Spleen (tissue), 11 donors: ENCODE results near the gene LRP1B. TPM values are rescaled to one million over a fixed set of nuclear protein-coding genes. Genes with fewer than 3 reads are reported as not detected.

Source experiments
- DNase-seq: peaks from one replicate; pipeline ENCODE4 v3.0.0-alpha.2; 2020
- H3K27ac ChIP-seq, 8 donors: fragments of 200-600 bp; sonication (generic) in 7 of 8; 1 replicate in 4 of 8; 2 replicates in 4 of 8; pipeline versions ENCODE4 v1.5.0 to v1.8.0; 2016 to 2021; ENCODE audit warnings: inconsistent platforms in 4 of 8, mild to moderate bottlenecking in 4 of 8, moderate library complexity in 1 of 8
- H3K27me3 ChIP-seq, 7 donors: fragments of 200-600 bp; sonication (generic) in 6 of 7; replicated peaks in 1 of 7; 1 replicate in 4 of 7; 2 replicates in 3 of 7; pipeline versions ENCODE4 v1.5.0 to v1.8.0; 2016 to 2021; ENCODE audit warnings: inconsistent platforms in 3 of 7, mild to moderate bottlenecking in 1 of 7
- H3K36me3 ChIP-seq, 6 donors: fragments of 200-600 bp; sonication (generic) in 5 of 6; 1 replicate in 4 of 6; 2 replicates in 2 of 6; pipeline versions ENCODE4 v1.5.0 to v1.8.0; 2016 to 2021; ENCODE audit warnings: inconsistent platforms in 2 of 6
- H3K4me1 ChIP-seq, 6 donors: fragments of 200-600 bp; sonication (generic) in 5 of 6; 1 replicate in 3 of 6; 2 replicates in 3 of 6; pipeline versions ENCODE4 v1.5.0 to v1.8.0; 2016 to 2021; ENCODE audit warnings: inconsistent platforms in 3 of 6
- H3K4me3 ChIP-seq, 8 donors: fragments of 200-600 bp; sonication (generic) in 7 of 8; 1 replicate in 4 of 8; 2 replicates in 4 of 8; pipeline versions ENCODE4 v1.5.0 to v1.8.0; 2016 to 2021; ENCODE audit warnings: inconsistent platforms in 4 of 8, mild to moderate bottlenecking in 4 of 8, moderate library complexity in 2 of 8
- H3K9me3 ChIP-seq, 8 donors: fragments of 200-600 bp; sonication (generic) in 7 of 8; 1 replicate in 4 of 8; 2 replicates in 4 of 8; pipeline versions ENCODE4 v1.5.0 to v1.8.0; 2016 to 2021; ENCODE audit warnings: inconsistent platforms in 4 of 8
- CTCF ChIP-seq, 11 experiments: fragments of 200-600 bp in 7 of 11; fragments of 450-650 bp in 4 of 11; sonication (generic) in 4 of 11; IDR thresholded peaks in 8 of 11; conservative IDR thresholded peaks in 3 of 11; 1 replicate in 7 of 11; 2 replicates in 4 of 11; pipeline versions ENCODE4 v1.4.0 to v1.8.0; 2016 to 2021; ENCODE audit warnings: antibody characterized with exemption in 11 of 11, inconsistent platforms in 4 of 11, mild to moderate bottlenecking in 1 of 11
- POLR2A ChIP-seq, 3 donors: fragments of 450-650 bp; IDR thresholded peaks; one replicate each; pipeline ENCODE4 v1.5.1; 2017; ENCODE audit warnings: antibody characterized with exemption in 3 of 3, mild to moderate bottlenecking in 1 of 3
- POLR2AphosphoS5 ChIP-seq, 3 donors: sonication (generic); formaldehyde crosslinking; IDR thresholded peaks; one replicate each; pipeline ENCODE4 v1.5.1; 2017; ENCODE audit warnings: antibody characterized with exemption in 3 of 3
- WGBS, 5 donors: extraction: QIAGEN DNeasy Blood & Tissue Kit in 3 of 5; methylation state at CpG; one replicate each; pipeline versions ENCODE4 v1.1.5 to v1.1.7; 2013 to 2018; 5-methylcytosine and 5-hydroxymethylcytosine counted together
- intact Hi-C: fragments of 100-400 bp; cut with DNase I; formaldehyde crosslinking; loops from one replicate; pipeline ENCODE4 v1.15.0; 2023; ENCODE audit warnings: low total_unique reads
- polyA plus RNA-seq, 3 donors: library from polyadenylated mRNA; stranded (reverse); fragments of 200-250 nt; gene quantifications; one replicate each; pipeline ENCODE4 v1.2.1, GENCODE V29; 2013
- total RNA-seq, 7 donors: library from RNA; depleted of rRNA in 3 of 7; stranded (reverse); fragments of >200 nt in 3 of 7; fragmentation: NEBNext Ultra II Directional in 4 of 7; extraction: Animal tissue kit (Norgen Biotek cat#: 25700) in 4 of 7; gene quantifications; one replicate each; pipeline versions ENCODE4 v1.1.0 to v1.2.1, GENCODE V29; 2016 to 2021
- donor health status: healthy with polysubstance abuse.
- donor health status: DM: no; HTN: no; CAD: no; lungs with moderate emphysema.
- donor health status: DM: no; HTN: no; CAD: no.
- donor health status: Bipolar disorder and iron deficiency.
- donor health status: healthy.
- donor health status: DM: no; HTN: no; CAD: no.
- donor health status: DM: yes; HTN: yes; CAD: no.

Gene LRP1B
- total and polyA plus RNA-seq, 10 donors = 0.02 to 0.85 (median 0.08) TPM; not detected in 2

- Histone ChIP-seq H3K4me3 (no peak overlapping the region), H3K36me3 (no peaks in the 10 kb centered on the region), H3K4me1 (no peaks in the 10 kb centered on the region), H3K27ac (no peak overlapping the region), H3K27me3 (no peaks in the 10 kb centered on the region), H3K9me3 (peaks cover 0 to 5% (median 0%) of the 10 kb centered on the region in 8 donors)
- TF ChIP-seq POLR2AphosphoS5 (IDR thresholded peaks at IDR 0.05) (no peak), POLR2A (IDR thresholded peaks at IDR 0.05) (no peak), CTCF (IDR thresholded peaks at IDR 0.05 in 8 of 11, conservative IDR thresholded peaks at IDR 0.05 in 3 of 11) (no peak)
- intact Hi-C loops = no loop called here
- WGBS, 5 donors = 65 to 81% (median 77%) methylated on average over 4 of the region's 4 CpGs
- no peak for DNase-seq
These were observed 1065.8 kb downstream of the LRP1B start for GRCh38 chr2:141065042-141065441.

GRCh38 chr2:141063406-141063805 lies 1067.4 kb downstream of the LRP1B start:
- Histone ChIP-seq H3K4me1 (no peaks in the 10 kb centered on the region), H3K9me3 (no peaks in the 10 kb centered on the region), H3K36me3 (no peaks in the 10 kb centered on the region), H3K4me3 (no peak overlapping the region), H3K27me3 (no peaks in the 10 kb centered on the region), H3K27ac (no peak overlapping the region)
- TF ChIP-seq POLR2A (IDR thresholded peaks at IDR 0.05) (no peak), POLR2AphosphoS5 (IDR thresholded peaks at IDR 0.05) (no peak), CTCF (IDR thresholded peaks at IDR 0.05 in 8 of 11, conservative IDR thresholded peaks at IDR 0.05 in 3 of 11) (no peak)
- intact Hi-C loops = no loop called here
- WGBS, 5 donors = 79 to 85% (median 81%) methylated on average over 4 of the region's 4 CpGs
- DNase-seq = no peak

- Histone ChIP-seq H3K36me3 (no peaks in the 10 kb centered on the region), H3K4me3 (no peak overlapping the region), H3K27me3 (no peaks in the 10 kb centered on the region), H3K9me3 (no peaks in the 10 kb centered on the region), H3K4me1 (no peaks in the 10 kb centered on the region), H3K27ac (no peak overlapping the region)
- DNase-seq = no peak
- 50 to 75% (median 72%) methylated on average over 1 of the region's 1 CpG for WGBS, 5 donors
- intact Hi-C loops = no loop called here
- TF ChIP-seq CTCF (IDR thresholded peaks at IDR 0.05 in 8 of 11, conservative IDR thresholded peaks at IDR 0.05 in 3 of 11) (no peak), POLR2A (IDR thresholded peaks at IDR 0.05) (no peak), POLR2AphosphoS5 (IDR thresholded peaks at IDR 0.05) (no peak)
These were observed 1068.4 kb downstream of the LRP1B start for GRCh38 chr2:141062443-141062842.

GRCh38 chr2:141062031-141062430 lies 1068.8 kb downstream of the LRP1B start:
- no peaks in the 10 kb centered on the region for H3K9me3 ChIP-seq
- TF ChIP-seq CTCF (IDR thresholded peaks at IDR 0.05 in 8 of 11, conservative IDR thresholded peaks at IDR 0.05 in 3 of 11) (no peak), POLR2AphosphoS5 (IDR thresholded peaks at IDR 0.05) (no peak), POLR2A (IDR thresholded peaks at IDR 0.05) (no peak)
- H3K27me3 ChIP-seq = no peaks in the 10 kb centered on the region
- intact Hi-C loops = no loop called here
- WGBS, 5 donors = 66 to 81% (median 71%) methylated on average over 4 of the region's 4 CpGs
- H3K4me3 ChIP-seq = no peak overlapping the region
- H3K27ac ChIP-seq = no peak overlapping the region
- no peaks in the 10 kb centered on the region for H3K4me1 ChIP-seq
- H3K36me3 ChIP-seq = no peaks in the 10 kb centered on the region
- DNase-seq = no peak
